ENCODE measurements around the gene TKFC.

DNA sequence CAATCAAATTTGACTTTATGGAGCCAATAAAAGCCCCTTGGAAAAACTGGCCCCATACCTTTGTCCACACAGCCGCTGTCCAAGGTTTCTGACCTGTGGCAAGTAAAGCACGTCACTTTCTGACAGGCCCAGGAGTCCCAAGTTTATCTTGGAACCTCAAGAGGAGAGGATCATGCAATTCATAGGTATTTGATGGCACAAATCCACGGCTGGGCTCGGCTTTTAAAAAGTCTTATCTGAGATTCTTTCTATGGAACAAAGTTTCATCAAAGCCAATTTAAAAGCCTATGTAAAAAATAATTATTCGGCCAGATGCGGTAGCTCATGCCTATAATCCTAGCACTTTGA lies 42.7 kb downstream of the TKFC start:
- TF ChIP-seq CTCF (IDR thresholded peaks at IDR 0.05; ENCODE audit: poor library complexity) (no peak), EZH2 (IDR thresholded peaks at IDR 0.05; ENCODE audit: borderline replicate concordance) (no peak)

Data from hepatocyte (in vitro differentiated cells).